ENCODE data around the gene ABLIM3. TPM values are rescaled to one million over a fixed set of nuclear protein-coding genes. Genes with fewer than 3 reads are reported as not detected.

Gene ABLIM3
- total and polyA plus RNA-seq, 2 of the 8 experiments (the other 6 are each of a cell fraction or from before 2014, with no cell fraction given), result 0.36 to 0.56 TPM

DNA sequence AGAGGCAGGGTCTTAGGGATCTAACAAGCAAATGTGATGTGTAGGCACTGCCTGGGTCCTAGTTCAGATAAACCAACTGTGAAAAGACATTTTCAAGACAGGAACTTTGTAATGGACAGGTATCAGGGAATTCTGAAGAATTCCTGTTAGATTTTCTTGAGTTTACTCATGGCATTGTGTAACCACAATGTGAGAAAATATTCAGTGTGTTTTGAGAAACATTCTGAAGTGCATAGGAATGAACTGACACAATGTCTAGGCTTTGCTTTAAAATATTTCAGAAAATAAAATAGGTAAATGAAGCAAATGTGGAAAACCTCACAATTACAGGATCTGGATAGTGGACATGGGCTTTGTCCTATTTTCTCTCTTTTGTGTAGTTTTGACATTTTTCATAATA lies 115.2 kb downstream of the ABLIM3 start:
- Histone ChIP-seq H2BK20ac (ENCODE audit: low read length) (no peak overlapping the region), H3K9ac (replicated peaks in 1 of 4; ENCODE audit: extremely low read depth in 1 of 4, low read depth in 3 of 4, low read length in 3 of 4) (no peak overlapping the region), H3K23me2 (ENCODE audit: low read depth, low read length) (no peaks in the 10 kb centered on the region), H3K18ac (ENCODE audit: extremely low read depth, low read length) (no peak overlapping the region), H3K4ac (replicated peaks; ENCODE audit: insufficient read length, low read depth, low read length) (no peak overlapping the region), H2BK15ac (ENCODE audit: low read length) (no peak overlapping the region), H2BK5ac (ENCODE audit: low read depth, low read length) (no peak overlapping the region), H3K9me3 (ENCODE audit: insufficient read depth in 2 of 2, low read depth in 1 of 2, low read length in 1 of 2) (no peaks in the 10 kb centered on the region), H4K8ac (ENCODE audit: extremely low read depth, insufficient read depth, low read length) (no peak overlapping the region), H3K27ac (ENCODE audit: low read depth, low read length) (no peak overlapping the region), H3K14ac (ENCODE audit: insufficient read length) (no peak overlapping the region), H4K91ac (replicated peaks; ENCODE audit: insufficient read length, low read length) (no peak overlapping the region), H3K56ac (replicated peaks; ENCODE audit: insufficient read length, low read depth, low read length) (no peak overlapping the region), H4K5ac (ENCODE audit: insufficient read length, low read depth, low read length) (no peak overlapping the region), H4K20me1 (replicated peaks in 1 of 2; ENCODE audit: control insufficient read depth in 1 of 2, insufficient read depth in 2 of 2, low read length in 2 of 2) (no peaks in the 10 kb centered on the region), H3K4me3 (ENCODE audit: extremely low read depth in 1 of 4, insufficient read depth in 2 of 4, low read depth in 3 of 4, low read length in 4 of 4) (no peak overlapping the region), H2AK5ac (ENCODE audit: low read depth, low read length) (no peak overlapping the region), H3K36me3 (ENCODE audit: control insufficient read depth in 2 of 4, insufficient read depth in 4 of 4, low read length in 3 of 4) (no peaks in the 10 kb centered on the region), H3K27me3 (replicated peaks in 1 of 4; ENCODE audit: control insufficient read depth in 3 of 4, extremely low read depth in 1 of 4, insufficient read depth in 3 of 4, low read length in 3 of 4) (0 out of 7 replicates have a peak, but pooled peaks cover 0 to 2% (median 0%) of the 10 kb centered on the region in 4 experiments), H3K23ac (ENCODE audit: insufficient read length) (no peak overlapping the region), H3K79me1 (ENCODE audit: low read depth, low read length) (no peaks in the 10 kb centered on the region), H2BK12ac (ENCODE audit: low read depth, low read length) (no peak overlapping the region), H2AFZ (ENCODE audit: low read length) (no peak overlapping the region), H2BK120ac (replicated peaks; ENCODE audit: low read depth, low read length) (no peak overlapping the region), H3K4me2 (ENCODE audit: insufficient read depth in 1 of 2, low read depth in 2 of 2, low read length in 2 of 2) (no peak overlapping the region), H3K79me2 (ENCODE audit: control insufficient read depth in 1 of 2, insufficient read depth in 2 of 2, low read length in 2 of 2) (no peaks in the 10 kb centered on the region), H3K4me1 (replicated peaks in 1 of 4; ENCODE audit: control insufficient read depth in 3 of 4, insufficient read depth in 4 of 4, low read length in 3 of 4) (no peaks in the 10 kb centered on the region; a peak in 1 of 7 replicates)
- DNase-seq (ENCODE audit: low read depth in 1 of 2, low spot score in 2 of 2) (no peak), FAIRE-seq (no peak)
- TF ChIP-seq CHD2 (IDR thresholded peaks at IDR 0.05; ENCODE audit: low read length) (no peak), GTF2F1 (IDR thresholded peaks at IDR 0.05; ENCODE audit: borderline replicate concordance, low read depth, low read length) (no peak), ASH2L (IDR thresholded peaks at IDR 0.05; ENCODE audit: low read length) (no peak), SIRT6 (IDR thresholded peaks at IDR 0.05; ENCODE audit: low read length) (no peak), SP2 (IDR thresholded peaks at IDR 0.05; ENCODE audit: low read length) (no peak), CBX5 (IDR thresholded peaks at IDR 0.05; ENCODE audit: low read depth, low read length) (no peak), E2F6 (IDR thresholded peaks at IDR 0.05) (no peak), CREB1 (IDR thresholded peaks at IDR 0.05) (no peak), BCL11A (IDR thresholded peaks at IDR 0.05; ENCODE audit: low read depth in 2 of 2, low read length in 2 of 2) (no peak), TAF7 (optimal IDR thresholded peaks at IDR 0.05; ENCODE audit: borderline replicate concordance, low read depth, low read length) (no peak), SRF (IDR thresholded peaks at IDR 0.05; ENCODE audit: low read depth, low read length) (no peak), GABPA (IDR thresholded peaks at IDR 0.05; ENCODE audit: borderline replicate concordance, insufficient read depth, low read length) (no peak)
- TF ChIP-seq, protein P1, sequence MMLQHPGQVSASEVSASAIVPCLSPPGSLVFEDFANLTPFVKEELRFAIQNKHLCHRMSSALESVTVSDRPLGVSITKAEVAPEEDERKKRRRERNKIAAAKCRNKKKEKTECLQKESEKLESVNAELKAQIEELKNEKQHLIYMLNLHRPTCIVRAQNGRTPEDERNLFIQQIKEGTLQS (IDR thresholded peaks at IDR 0.05; ENCODE audit: insufficient read depth, low read depth, low read length), result no peak
- CTCF ChIA-PET (ENCODE audit: partially characterized antibody), result interaction anchor here (0.9 to 1.5 kb wide), 4 partner anchors 9 to 515 kb away, joined by 3 to 6 read pairs (median 4); no protein-coding TSS in a partner anchor
- POLR2A ChIA-PET (ENCODE audit: partially characterized antibody), result no interaction called here
